Measurements from ENCODE around the gene EFHD2. TPM values are rescaled to one million over a fixed set of nuclear protein-coding genes. Genes with fewer than 3 reads are reported as not detected.
A peak's percentile ranks its signal among the peaks of the same experiment; 100 is the strongest.
"Not testable (repeated sequence)": the region's sequence is repeated elsewhere in the genome, so short reads cannot be mapped to it uniquely, and the experiment has no call there.

EFHD2 gene, protein sequence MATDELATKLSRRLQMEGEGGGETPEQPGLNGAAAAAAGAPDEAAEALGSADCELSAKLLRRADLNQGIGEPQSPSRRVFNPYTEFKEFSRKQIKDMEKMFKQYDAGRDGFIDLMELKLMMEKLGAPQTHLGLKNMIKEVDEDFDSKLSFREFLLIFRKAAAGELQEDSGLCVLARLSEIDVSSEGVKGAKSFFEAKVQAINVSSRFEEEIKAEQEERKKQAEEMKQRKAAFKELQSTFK
- 10 to 100 TPM; 34.1 to 49.5 (median 44.3) TPM for polyA plus RNA-seq (ENCODE audit: low read depth in 6 of 6)

DNA sequence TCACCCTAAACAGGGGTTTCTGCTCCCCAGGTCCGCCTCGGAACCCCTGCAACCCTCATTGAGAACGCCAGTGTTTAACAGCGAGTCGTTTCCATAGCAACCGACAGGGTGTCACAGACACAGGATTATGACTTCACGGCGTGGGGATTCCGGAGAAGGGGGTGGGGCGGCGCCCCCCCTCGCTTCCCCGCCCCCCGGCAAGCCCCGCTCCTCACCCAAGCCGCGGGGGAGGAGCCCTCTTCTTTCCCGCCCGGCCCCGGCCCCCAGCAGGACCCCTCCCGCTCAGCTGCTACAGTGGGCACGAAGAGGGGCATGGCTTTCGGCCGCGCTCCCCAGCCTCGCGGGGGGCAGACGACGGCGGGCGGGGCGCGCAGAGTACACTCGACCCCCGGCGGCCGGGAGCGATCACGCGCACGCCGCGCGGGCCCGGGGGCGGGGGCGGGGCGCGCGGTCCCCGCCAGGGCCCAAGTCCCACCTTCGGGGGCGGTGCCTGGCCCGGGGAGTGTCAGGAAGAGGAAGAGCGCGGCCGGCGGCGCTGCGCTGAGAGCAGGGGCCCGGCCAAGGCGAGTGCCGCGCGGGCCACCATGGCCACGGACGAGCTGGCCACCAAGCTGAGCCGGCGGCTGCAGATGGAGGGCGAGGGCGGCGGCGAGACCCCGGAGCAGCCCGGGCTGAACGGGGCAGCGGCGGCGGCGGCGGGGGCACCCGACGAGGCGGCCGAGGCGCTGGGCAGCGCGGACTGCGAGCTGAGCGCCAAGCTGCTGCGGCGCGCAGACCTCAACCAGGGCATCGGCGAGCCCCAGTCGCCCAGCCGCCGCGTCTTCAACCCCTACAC is at the start of gene EFHD2:
Gene EFHD2, plus strand, starts transcription at position 501 of the 835 bp plus-strand sequence. Its CDS starts 84 bp downstream, at position 585.
- ATAC-seq (ENCODE audit: low read depth in 2 of 2) (peak; percentile 69 to 70), DNase-seq (peak; percentile 86)
- H3K4me1 Mint-ChIP-seq = peaks cover 23 to 48% (median 43%) of the 10 kb centered on the region in 3 donors

DNA sequence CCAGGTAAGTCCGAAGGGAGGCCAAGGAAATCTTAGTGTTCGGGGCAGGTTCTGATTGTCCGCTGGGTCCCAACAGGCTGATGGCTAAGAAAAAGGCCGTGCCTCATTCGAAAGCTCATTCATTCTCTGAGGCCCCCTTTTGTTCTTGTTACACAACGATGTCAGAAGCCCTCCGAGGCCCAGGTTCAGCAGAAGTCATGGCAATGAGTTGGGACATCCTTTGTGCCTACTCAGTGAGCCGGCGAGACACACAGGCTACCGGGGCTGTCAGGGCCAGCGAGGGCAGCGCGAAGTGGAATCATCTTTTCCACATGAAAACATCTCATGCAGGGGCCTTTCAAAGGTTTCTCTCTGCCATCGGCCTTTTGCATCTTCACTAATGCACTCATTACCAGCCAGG is 49.0 kb upstream of the EFHD2 start:
- DNase-seq (no peak), ATAC-seq (ENCODE audit: low read depth in 2 of 2) (no peak)
- Mint-ChIP-seq H3K27me3 (peaks cover 0 to 9% (median 5%) of the 10 kb centered on the region in 3 donors), H3K4me1 (no peaks in the 10 kb centered on the region), H3K9me3 (no peaks in the 10 kb centered on the region), H3K27ac (peak overlapping the region in 1 of 6 donors; percentile 10), H3K4me3 (no peak overlapping the region), H3K36me3 (no peaks in the 10 kb centered on the region)

More for the DNA sequence above, at the start of gene EFHD2:
- Mint-ChIP-seq H3K9me3 (no peaks in the 10 kb centered on the region), H3K27me3 (peaks cover 0 to 14% (median 12%) of the 10 kb centered on the region in 3 donors), H3K36me3 (no peaks in the 10 kb centered on the region), H3K4me3 (peak within 1 kb of the TSS; percentile 88 to 96 (median 95)), H3K27ac (peak within 1 kb of the TSS; percentile 97 to 100 (median 99))

DNA sequence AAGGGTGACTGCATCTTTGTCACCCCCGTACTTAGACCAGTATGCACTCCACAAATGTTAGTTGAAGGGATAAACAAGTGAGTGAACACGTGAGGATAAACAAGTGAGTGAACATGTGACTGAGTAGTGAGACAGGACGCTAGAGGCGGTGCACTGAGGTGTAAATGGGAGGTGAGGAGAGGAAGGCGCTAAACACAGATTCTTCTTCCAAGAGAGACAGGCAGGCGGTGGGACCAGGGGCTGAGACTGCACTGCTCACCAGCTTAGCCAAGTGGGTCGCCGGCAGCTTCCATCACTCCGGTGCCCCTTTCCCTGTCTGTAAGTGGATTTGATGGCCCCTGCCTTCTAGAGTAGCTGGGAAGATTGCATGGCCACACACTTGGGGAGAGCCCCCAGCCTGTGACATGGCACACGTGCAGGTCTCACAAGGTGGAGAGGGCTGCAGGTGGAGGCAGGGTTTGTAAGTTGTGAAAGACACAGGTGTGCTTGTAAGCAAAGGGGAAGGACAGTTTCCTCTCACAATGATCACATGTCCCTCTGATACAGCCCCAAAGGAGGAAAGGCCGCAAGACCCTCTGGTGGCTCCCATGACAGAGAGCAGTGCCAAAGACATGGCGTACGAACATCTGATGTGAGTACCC is 47.5 kb upstream of the EFHD2 start:
- DNase-seq (no peak), ATAC-seq (ENCODE audit: low read depth in 2 of 2) (no peak)
- Mint-ChIP-seq H3K27me3 (peaks cover 0 to 14% (median 9%) of the 10 kb centered on the region in 3 donors), H3K27ac (peak overlapping the region in 2 of 6 donors; percentile 58 to 84), H3K9me3 (no peaks in the 10 kb centered on the region), H3K4me1 (no peaks in the 10 kb centered on the region), H3K36me3 (no peaks in the 10 kb centered on the region), H3K4me3 (no peak overlapping the region)

DNA sequence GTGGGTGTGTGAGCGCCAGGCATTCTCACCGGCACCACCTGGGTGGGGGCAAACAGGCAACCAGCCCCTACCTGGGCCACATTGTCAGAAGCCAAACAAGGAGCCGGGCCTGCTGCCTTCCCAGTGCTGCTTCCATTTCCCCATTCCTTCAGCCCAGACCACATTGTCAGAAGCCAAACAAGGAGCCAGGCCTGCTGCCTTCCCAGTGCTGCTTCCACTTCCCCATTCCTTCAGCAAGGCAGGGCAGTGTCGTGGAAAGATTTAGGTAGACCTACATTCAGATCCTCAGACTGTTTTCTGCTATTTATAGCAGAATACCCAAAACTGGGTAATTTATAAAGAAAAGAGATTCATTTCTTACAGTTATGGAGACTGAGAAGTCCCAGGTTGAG is 47.0 kb upstream of the EFHD2 start:
- Mint-ChIP-seq H3K4me3 (no peak overlapping the region), H3K4me1 (no peaks in the 10 kb centered on the region), H3K27me3 (peaks cover 0 to 15% (median 9%) of the 10 kb centered on the region in 3 donors), H3K9me3 (no peaks in the 10 kb centered on the region), H3K27ac (peak overlapping the region in 2 of 6 donors; percentile 58 to 84), H3K36me3 (no peaks in the 10 kb centered on the region)
- DNase-seq (no peak), ATAC-seq (ENCODE audit: low read depth in 2 of 2) (no peak)

DNA sequence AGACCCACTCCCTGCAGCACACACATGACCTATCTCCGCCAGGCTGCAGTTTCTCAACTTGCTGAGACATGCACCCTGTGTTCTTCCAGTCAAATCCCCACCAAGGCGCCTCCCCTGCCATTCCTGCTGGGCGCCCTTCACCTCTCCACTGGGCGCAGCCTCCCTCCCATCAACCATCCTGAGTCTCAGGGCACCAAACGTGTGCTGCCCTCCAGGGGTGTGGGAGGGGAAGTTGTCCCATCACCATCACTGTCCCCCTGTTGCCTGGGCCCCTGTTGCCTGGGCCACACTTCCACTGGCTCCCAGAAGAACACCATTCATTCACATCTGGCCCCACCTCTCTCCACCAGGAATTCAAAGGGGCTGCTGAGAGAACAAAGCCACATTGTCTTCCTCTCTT is 44.9 kb upstream of the EFHD2 start:
- no peaks in the 10 kb centered on the region for H3K36me3 Mint-ChIP-seq
- H3K9me3 Mint-ChIP-seq = no peaks in the 10 kb centered on the region
- no peak for DNase-seq
- no peak overlapping the region for H3K4me3 Mint-ChIP-seq
- no peaks in the 10 kb centered on the region for H3K4me1 Mint-ChIP-seq
- no peak for ATAC-seq (ENCODE audit: low read depth in 2 of 2)
- peaks cover 0 to 15% (median 9%) of the 10 kb centered on the region in 3 donors for H3K27me3 Mint-ChIP-seq
- H3K27ac Mint-ChIP-seq = peak overlapping the region in 1 of 6 donors; percentile 22

DNA sequence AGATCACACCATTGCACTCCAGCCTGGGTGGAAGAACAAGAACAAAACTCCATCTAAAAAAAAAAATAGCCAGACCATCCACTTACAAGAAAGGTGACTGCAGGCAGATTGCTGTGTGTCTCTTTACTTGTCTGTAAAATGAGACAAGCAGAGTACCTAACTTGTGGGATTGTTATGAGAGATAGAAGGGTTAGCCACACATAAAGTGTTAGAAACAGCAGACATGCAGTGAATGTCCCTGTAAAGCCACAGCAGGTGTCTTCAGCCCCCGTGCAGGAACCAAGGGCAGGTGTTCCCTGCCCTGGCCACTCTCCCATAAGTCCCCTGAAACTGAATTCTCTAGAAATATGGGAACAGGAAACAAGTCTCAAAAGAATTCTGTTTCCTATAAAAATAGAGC is 40.8 kb upstream of the EFHD2 start:
- Mint-ChIP-seq H3K27me3 (peaks cover 8 to 26% (median 25%) of the 10 kb centered on the region in 3 donors), H3K4me1 (no peaks in the 10 kb centered on the region), H3K9me3 (no peaks in the 10 kb centered on the region), H3K27ac (no peak overlapping the region), H3K36me3 (no peaks in the 10 kb centered on the region), H3K4me3 (no peak overlapping the region)
- DNase-seq (no peak), ATAC-seq (ENCODE audit: low read depth in 2 of 2) (no peak)

DNA sequence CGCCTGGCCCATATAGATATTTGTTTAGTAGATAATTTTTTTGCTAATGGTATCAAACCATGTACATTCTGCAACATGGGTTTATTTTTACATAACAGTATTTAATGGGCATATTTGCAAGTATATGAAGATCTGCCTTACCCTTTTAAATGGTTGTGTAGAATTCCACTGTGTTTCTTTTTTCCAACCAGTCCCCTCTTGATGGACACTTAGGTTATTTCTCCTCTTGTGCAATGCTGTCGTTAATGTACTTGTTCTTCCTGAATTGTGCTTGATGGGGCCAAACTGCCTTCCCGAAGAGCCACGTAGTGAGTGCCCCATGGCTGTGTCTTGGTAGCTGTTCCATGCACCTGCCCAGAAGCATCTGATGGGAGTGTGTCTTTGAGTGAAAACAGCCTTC is 39.4 kb upstream of the EFHD2 start:
- H3K9me3 Mint-ChIP-seq = no peaks in the 10 kb centered on the region
- no peak overlapping the region for H3K27ac Mint-ChIP-seq

DNA sequence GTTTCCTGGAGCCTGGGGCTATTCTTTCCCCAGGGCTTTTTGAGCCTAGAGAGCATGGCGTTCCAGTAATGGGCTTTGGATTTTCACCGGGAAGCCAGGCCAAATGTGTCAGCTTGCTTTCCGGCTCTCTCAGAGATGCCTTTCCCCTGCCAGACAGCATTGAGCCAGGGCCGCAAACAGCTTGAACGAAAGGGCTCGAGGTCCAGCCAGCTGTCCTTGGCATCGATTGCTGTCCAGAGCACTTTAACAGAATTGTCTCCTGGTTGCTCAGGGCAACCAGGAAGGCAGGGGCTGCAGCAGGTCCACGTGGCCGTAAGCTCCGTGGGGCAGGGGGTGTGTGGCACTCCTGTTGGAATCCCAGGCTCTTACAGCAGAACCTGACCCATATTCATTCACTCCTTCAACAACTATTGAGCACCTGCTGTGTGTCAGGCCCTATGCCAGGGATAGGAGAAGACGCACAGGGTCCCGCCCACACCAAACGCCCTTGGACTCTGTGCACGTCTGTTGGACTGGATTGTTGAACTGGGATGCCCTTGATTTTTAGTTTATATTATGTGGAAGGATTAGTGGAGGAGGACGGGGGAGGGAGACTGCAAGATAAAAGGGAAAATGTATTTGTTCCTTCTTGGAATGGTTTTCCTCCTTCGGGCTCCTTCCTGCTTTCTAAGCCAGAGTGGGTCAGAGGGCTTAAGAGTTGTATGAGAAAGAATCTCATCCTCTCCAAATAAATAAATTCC is 38.7 kb upstream of the EFHD2 start:
- no peak for DNase-seq
- H3K27me3 Mint-ChIP-seq = peaks cover 8 to 21% (median 16%) of the 10 kb centered on the region in 3 donors
- no peaks in the 10 kb centered on the region for H3K9me3 Mint-ChIP-seq
- H3K4me3 Mint-ChIP-seq = no peak overlapping the region
- no peaks in the 10 kb centered on the region for H3K36me3 Mint-ChIP-seq
- H3K4me1 Mint-ChIP-seq = no peaks in the 10 kb centered on the region
- H3K27ac Mint-ChIP-seq = peak overlapping the region in 1 of 6 donors; percentile 32
- no peak for ATAC-seq (ENCODE audit: low read depth in 2 of 2)

More for the DNA sequence above, 39.4 kb upstream of the EFHD2 start:
- Mint-ChIP-seq H3K4me1 (no peaks in the 10 kb centered on the region), H3K36me3 (no peaks in the 10 kb centered on the region), H3K27me3 (peaks cover 8 to 21% (median 18%) of the 10 kb centered on the region in 3 donors), H3K4me3 (no peak overlapping the region)
- ATAC-seq (ENCODE audit: low read depth in 2 of 2) (no peak), DNase-seq (no peak)

DNA sequence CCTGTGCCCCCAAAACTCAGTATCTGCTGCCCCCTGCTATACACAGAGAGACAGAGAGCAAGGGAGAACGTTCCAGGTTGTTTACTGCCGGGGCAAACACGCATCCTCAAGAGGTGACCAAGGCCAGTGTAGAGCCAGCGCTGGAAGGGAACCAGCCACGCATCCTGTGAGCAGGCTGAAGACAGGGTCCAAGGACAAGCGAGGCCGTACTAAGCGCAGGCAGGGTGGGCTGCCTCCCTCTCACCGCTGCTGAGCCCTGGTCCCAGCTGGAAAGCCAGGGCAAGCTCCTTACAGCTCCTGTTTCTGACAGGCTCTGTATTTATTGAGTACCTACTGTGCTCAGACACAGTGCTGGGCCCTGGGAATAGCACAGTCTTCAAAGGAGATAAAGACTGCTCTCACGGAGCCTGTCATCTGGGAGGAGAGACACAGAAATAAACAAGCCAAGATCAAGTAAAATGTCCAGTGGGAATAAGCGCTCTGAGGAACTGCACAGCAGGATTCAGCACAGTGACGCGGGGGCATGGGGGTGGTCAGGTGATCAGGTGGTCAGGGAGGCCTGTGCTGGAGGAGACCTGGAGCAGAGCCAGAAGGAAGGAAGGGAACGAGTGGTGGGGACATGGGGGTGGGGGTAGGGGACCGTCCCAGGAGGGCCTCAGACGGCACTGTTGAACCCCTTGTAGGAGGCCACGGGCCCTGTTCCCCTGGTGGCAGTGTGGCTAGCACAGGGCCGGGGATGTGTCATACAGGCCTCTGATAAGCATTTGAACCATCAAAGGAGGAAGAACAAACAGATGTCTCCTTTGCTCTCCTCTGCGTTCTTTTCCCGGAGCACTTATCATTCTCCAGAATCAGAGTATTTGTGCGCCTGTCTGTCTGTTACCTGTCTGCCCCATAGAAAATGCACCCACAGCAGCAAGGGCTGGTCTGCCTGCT is 37.8 kb upstream of the EFHD2 start:
- Mint-ChIP-seq H3K36me3 (no peaks in the 10 kb centered on the region), H3K4me3 (peak overlapping the region in 1 of 8 donors; percentile 52), H3K4me1 (no peaks in the 10 kb centered on the region), H3K27me3 (peaks cover 8 to 22% (median 16%) of the 10 kb centered on the region in 3 donors), H3K27ac (peak overlapping the region in 2 of 6 donors; percentile 12 to 32), H3K9me3 (no peaks in the 10 kb centered on the region)
- ATAC-seq (ENCODE audit: low read depth in 2 of 2) = no peak
- no peak for DNase-seq

DNA sequence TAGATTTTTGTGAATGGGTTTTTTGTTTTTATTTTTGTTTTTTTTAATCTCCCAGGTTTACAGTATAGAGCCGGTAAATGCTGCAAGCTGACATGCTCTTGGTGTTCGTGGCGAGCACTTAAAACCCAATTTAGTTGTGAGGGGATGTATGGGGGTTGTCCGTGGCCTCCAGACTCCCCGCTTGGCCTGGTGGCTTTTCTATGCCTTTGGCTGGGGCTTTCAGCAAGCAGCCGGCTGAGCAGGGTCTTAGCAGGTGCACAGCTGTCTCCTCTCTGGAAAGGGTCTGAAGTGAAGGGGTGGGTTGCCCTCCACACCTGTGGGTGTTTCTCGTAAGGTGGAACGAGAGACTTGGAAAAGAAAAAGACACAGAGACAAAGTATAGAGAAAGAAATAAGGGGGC is 31.0 kb upstream of the EFHD2 start:
- Mint-ChIP-seq H3K4me3 (no peak overlapping the region), H3K27me3 (peaks cover 1 to 39% (median 37%) of the 10 kb centered on the region in 3 donors), H3K9me3 (no peaks in the 10 kb centered on the region), H3K36me3 (no peaks in the 10 kb centered on the region), H3K27ac (no peak overlapping the region), H3K4me1 (no peaks in the 10 kb centered on the region)
- DNase-seq (no peak), ATAC-seq (ENCODE audit: low read depth in 2 of 2) (no peak)

DNA sequence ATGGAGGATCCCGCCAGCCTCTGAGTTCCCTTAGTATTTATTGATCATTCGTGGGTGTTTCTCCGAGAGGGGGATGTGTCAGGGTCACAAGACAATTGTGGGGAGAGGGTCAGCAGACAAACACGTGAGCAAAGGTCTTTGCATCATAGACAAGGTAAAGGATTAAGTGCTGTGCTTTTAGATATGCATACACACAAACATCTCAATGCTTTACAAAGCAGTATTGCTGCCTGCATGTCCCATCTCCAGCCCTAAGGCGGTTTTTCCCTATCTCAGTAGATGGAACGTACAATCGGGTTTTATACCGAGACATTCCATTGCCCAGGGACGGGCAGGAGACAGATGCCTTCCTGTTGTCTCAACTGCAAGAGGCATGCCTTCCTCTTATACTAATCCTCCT is 30.5 kb upstream of the EFHD2 start:
- ATAC-seq (ENCODE audit: low read depth in 2 of 2); DNase-seq; H3K27ac Mint-ChIP-seq; H3K9me3 Mint-ChIP-seq; H3K4me3 Mint-ChIP-seq; H3K4me1 Mint-ChIP-seq; H3K36me3 Mint-ChIP-seq: not testable (repeated sequence)
- peaks cover 4 to 39% (median 38%) of the 10 kb centered on the region in 3 donors for H3K27me3 Mint-ChIP-seq

Data from naive B cell (primary cell).